GM19467 (cell line): ENCODE results near the gene MCL1.
"Not testable (repeated sequence)": the region's sequence is repeated elsewhere in the genome, so short reads cannot be mapped to it uniquely, and the experiment has no call there.

Experiments used
- ATAC-seq: cut with Tn5 transposase; IDR thresholded peaks from one replicate; pipeline ENCODE4 v1.9.1; 2021; ENCODE audit warnings: mild to moderate bottlenecking, moderate library complexity; ENCODE audit not compliant: unreplicated experiment

MCL1 gene

GRCh38 chr1:150579110-150579944 is at the start of gene MCL1:
Gene MCL1, minus strand, starts transcription at chr1:150579610. Its CDS starts 80 bp downstream, at chr1:150579530.
- ATAC-seq: peak; percentile 88

GRCh38 chr1:150628766-150629114 is 49.3 kb upstream of the MCL1 start:
- ATAC-seq: no peak

- no peak for ATAC-seq
Measured at GRCh38 chr1:150627826-150628410, 48.5 kb upstream of the MCL1 start.

GRCh38 chr1:150626150-150626549 is 46.7 kb upstream of the MCL1 start:
- no peak for ATAC-seq

- not testable (repeated sequence) for ATAC-seq
Measured at GRCh38 chr1:150624546-150624945, 45.1 kb upstream of the MCL1 start.

GRCh38 chr1:150624134-150624533 is 44.7 kb upstream of the MCL1 start:
- ATAC-seq: not testable (repeated sequence)

- ATAC-seq: no peak
Measured at GRCh38 chr1:150622303-150622975, 43.0 kb upstream of the MCL1 start.

- no peak for ATAC-seq
Measured at GRCh38 chr1:150621497-150622302, 42.3 kb upstream of the MCL1 start.

- ATAC-seq: no peak
Measured at GRCh38 chr1:150620919-150621318, 41.5 kb upstream of the MCL1 start.

GRCh38 chr1:150619576-150620509 is 40.4 kb upstream of the MCL1 start:
- ATAC-seq: no peak

GRCh38 chr1:150615346-150616201 is 36.2 kb upstream of the MCL1 start:
- ATAC-seq: no peak

GRCh38 chr1:150613061-150613920 is 33.9 kb upstream of the MCL1 start:
- ATAC-seq: no peak

GRCh38 chr1:150612014-150612345 is 32.6 kb upstream of the MCL1 start:
- no peak for ATAC-seq

- no peak for ATAC-seq
Measured at GRCh38 chr1:150610576-150610975, 31.2 kb upstream of the MCL1 start.

GRCh38 chr1:150609732-150610131 is 30.3 kb upstream of the MCL1 start:
- ATAC-seq: no peak

GRCh38 chr1:150606463-150607142 is 27.2 kb upstream of the MCL1 start:
- no peak for ATAC-seq

- ATAC-seq: not testable (repeated sequence)
Measured at GRCh38 chr1:150605451-150605731, 26.0 kb upstream of the MCL1 start.

- no peak for ATAC-seq
Measured at GRCh38 chr1:150604226-150604588, 24.8 kb upstream of the MCL1 start.
